HG02852 (cell line): ENCODE measurements around the gene LRBA.
"Not testable (repeated sequence)": the region's sequence is repeated elsewhere in the genome, so short reads cannot be mapped to it uniquely, and the experiment has no call there.

ENCODE experiments used
- ATAC-seq: cut with Tn5 transposase; IDR thresholded peaks from one replicate; pipeline ENCODE4 v1.9.1; 2021; ENCODE audit warnings: mild to moderate bottlenecking, moderate library complexity; ENCODE audit not compliant: unreplicated experiment

Gene LRBA

DNA sequence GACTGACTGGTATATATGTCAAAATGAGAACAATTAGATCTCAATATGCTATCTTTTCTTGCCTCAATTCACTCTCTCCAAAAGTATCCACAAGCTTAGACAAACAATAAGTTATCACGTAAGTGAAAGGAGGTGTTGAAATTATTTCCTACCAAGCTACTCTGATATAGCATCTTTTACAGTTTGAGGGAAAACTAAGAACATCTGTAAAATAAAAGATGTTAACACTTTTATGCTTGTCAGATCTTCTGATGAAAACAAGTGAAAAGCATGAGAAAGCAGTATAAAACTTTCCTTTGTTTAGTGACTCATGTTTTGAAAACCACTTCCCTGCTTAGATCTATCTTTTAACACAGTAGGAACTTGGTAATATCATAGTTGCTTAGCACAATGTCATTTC, 441.6 kb downstream of the LRBA start:
- no peak for ATAC-seq

DNA sequence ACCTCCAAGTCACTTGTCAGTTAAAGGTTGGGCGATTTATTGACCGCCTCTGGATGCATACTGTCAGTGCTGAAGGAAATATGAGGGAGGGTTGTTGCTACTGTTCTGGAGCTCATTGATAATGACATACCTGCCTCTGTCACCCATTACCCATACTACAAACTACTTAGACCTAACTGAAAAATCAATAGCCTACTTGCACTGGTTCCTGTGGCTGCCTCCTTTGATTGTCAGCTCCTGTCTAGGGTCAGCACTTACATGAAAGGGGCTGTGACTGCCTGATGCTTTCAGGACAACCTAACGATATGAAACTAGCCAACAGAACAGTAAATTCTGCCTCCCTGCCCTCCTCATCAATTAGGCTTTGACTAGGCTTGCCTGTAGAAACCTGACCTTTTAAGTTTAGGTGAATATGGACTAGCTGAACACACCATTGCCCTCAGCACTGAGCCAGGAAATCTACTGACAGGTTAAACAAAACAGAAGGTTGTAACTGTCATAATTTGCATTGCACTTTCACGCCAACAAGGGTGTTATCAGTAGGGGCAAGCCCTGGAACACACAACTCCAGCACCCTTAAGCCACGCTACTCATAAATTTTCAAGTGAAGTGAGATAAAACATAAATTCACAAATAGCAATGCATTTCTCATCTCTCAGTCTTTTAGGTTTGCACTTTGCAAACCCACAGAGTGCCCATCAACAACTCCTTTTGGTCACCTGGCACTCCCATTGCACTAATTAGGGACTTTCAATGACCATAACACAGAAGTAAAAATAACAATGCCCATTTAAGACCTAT, 442.2 kb downstream of the LRBA start:
- ATAC-seq, result no peak

DNA sequence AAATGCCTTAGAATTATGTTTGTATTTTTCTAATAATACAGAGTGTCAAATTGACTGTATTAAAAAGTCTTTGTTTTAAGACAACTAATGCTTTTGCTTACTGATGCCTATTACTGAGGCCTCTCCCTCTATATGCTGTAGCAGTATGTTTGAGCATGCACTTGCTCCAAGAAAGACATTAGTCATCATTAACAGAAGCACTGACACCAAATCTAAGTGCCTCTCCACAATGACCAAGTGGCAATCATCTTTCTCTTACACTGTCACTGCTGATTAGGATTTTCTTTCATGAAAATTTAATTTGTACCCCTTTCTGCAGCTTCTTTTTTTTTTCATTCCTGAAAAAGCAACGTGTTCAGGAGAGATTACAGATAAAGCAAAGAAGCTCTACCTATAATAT, 444.2 kb downstream of the LRBA start:
- no peak for ATAC-seq

DNA sequence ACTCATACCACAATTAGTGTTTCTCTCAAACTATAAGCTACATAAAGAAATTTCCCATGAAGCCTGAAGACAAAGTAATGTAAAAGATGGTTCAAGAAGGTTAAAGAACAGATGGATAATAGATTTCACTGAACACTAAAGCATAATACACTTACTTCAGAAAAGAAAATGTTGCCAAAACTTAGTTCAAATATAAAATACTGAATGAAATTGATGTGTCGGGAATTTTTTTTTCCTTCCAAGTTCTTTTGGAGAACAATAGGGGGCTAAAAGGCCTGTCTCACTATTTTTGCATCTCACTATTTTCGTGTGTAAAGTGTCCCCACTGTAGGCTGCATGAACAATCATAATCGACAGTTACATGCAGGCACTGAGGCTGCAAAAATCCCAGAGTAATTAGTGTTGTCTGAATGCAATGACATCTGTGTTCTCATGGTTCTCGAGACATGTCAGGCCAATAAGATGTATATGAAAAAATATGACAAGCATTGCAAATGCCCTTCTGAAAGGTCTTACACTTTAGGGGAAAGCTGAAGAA, 445.0 kb downstream of the LRBA start:
- no peak for ATAC-seq

DNA sequence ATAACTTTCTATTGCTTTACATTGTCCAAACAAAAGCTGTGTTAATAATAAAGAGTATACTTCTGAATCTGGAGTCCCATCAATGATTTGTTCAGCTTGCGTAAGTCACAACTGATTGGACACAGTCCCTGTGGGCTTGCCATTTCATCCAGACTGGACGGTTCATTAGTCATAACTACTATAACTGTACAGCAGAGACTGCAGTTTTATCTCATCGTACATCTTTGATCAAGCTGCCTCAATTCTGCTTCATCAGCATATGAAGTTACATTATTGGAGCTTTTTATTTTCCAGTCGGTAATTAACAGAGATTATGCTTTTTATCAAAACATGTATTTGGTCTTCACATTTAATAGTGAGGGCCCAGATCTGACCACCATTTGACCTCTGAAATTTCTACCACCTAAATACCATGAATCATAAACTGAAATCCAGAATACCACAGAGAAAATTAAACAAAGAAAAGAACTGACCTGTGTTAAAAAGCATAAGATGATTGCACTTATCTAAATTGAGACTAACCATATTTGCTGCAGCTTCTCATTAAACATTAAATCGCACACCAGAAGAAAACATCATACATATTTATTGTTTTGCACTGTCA, 445.6 kb downstream of the LRBA start:
- ATAC-seq, result no peak

DNA sequence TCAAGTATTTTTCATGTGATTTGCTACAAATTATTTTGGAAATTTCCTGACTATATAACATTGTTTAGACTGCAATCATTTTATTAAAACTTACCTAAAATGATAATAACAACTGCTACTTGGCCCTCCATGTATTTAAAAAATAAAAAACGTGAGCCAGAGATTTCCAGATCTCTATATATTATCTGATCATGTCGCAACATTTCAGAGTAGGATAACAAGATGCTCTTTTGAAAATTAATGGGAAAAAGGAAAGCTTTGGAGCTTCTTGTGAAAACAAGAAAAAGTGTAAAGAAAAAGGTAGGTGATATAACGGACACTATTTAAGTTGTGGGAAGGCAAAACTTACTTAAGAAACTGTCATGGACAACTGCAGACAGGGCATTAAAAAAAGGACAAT, 448.0 kb downstream of the LRBA start:
- ATAC-seq, result no peak

DNA sequence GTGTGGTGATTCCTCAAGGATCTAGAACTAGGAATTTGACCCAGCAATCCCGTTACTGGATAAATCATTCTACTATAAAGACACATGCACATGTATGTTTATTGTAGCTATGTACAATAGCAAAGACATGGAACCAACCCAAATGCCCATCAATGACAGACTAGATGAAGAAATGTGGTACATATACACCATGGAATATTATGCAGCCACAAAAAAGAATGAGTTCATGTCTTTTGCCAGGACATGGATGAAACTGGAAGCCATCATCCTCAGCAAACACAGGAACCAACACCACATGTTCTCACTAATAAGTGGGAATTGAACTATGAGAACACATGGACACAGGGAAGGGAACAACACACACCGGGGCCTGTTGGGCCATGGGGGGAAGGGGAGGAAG, 450.1 kb downstream of the LRBA start:
- ATAC-seq, result not testable (repeated sequence)

DNA sequence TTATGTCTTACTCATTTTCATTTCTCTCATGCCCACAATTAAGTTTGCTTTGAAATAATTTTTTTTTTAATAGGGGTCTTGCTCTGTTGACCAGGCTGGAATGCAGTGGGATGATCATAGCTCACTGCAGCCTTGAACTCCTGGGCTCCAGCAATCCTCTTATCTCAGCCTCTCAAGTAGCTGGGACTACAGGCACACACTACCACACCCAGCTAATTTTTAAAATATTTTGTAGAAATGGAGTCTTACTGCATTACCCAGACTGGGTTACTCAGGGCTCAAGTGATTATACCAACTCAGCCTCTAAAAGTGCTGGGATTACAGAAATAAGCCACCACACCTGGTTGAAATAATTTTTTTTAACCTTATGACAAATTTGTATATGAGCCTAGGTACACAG, 452.3 kb downstream of the LRBA start:
- no peak for ATAC-seq

DNA sequence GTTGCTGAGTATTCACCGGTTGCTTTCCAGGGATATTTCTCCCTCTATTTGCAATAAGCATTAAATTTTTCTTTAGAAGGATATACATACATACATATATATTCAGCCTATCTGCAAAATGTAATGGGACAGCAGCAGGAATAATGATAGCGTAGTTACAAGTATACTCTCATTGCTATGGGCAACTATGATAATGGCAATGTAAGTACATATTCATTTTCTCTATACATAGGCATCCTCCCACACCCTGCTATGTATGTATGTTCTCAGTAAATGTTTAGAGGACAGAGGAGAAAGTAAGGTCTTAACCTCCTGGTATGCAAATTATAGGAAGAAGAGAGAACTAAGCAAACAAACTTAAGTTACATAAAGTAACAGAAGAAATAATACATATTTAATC, 452.8 kb downstream of the LRBA start:
- no peak for ATAC-seq

DNA sequence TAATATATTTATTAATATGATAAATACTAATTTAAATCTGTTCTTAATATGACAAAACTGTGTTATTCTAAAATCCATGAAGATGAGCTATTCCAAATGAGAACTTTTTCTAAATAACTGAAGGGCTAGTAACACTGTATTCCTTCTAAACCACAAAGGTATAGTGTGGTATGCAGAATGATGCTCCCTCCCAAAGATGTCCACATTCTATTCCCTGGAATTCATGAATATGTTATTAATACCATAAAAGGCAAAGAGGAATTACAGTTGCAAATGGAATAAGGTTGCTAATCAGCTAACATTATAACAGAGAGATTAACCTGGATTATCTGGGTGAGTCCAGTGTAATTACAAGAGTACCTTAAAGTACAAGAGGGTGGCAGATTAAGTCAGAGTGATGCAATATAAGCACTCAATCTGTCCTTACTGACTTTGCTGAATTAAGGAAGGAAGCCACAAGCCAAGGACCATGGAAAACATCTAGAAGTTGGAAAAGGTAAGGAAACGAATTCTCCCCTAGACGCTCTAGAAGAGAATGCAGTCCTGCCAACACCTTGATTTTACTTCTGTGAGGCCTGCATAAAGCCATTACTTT, 453.8 kb downstream of the LRBA start:
- no peak for ATAC-seq

DNA sequence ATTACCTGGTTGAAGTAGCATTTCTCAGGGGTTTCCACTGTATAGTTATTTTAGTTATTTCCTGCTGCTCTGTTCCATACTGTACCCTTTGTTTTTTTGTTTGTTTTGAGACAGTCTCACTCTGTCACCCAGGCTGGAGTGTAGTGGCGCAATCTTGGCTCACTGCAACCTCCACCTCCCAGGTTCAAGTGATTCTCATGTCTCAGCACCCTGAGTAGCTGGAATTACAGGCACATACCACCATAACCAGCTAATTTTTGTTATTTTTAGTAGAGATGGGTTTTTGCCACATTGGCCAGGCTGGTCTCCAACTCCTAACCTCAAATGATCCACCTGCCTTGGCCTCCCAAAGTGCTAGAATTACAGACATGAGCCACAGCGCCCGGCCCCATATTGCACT, 457.3 kb downstream of the LRBA start:
- not testable (repeated sequence) for ATAC-seq

DNA sequence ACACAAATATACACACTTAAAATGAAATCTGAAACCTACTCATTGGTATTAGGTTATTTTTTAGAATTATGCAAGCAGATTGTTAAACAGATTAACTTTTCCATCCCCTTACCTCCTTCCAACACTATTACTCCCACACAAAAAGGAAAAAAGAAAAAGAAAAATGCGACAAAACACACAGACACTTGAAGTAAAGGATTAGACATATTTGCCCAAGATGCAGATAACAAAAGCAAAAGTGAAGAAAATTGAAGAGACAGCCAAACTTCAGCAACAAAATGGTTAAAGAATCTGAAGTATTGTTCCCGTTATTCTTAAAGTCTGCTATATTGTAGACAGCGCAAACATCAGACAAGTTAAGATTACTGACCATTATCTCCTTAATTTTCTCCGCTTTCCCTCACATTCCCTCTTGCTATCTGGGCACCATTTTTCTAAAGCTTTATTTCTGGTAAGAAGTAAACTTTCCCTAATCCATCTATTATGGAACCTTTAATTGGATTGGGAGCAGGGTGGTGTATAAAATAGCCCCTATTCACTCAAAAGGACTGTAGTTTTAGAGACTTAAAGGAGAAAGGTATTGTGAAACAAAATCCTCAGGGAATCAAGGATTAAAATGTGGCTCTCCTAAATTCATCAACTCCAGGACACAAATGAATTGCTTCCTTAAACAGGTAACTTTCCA, 467.8 kb downstream of the LRBA start:
- no peak for ATAC-seq

DNA sequence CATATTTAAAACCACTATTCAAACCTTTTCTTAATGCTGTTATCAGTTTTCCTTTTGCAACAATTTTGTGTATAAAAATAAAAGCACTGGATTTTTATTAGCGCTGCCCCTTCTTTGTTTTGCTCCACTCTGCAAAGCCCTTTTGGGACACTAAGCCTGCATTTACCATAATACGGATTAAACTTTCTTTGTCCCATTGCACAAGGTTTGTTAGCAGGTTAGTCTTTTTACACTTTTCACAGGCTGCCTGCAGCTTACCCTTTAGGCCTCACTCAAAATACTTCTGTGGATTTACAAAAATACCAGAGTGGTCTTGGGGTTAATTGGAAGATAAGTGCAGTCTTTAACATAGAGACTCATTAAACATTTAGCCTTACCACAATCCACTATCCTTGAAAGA, 468.8 kb downstream of the LRBA start:
- ATAC-seq, result no peak

DNA sequence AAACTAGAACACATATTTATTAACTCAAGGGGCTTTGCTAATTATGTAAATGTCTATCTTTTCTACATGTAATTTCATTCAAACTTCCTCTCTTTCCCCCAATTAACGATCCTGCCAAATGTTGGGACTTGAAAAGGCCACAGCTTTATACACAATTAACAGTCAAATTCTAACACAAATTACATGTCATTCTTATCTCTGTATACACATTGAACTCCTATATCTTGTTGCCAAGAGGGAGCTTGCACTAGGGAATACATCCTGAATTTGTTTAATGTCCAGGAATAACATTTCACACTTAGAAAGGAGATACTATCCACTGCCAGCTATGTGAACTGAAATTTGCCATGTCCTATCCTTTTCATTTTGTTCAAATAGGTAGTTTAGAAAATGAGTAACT, 472.0 kb downstream of the LRBA start:
- ATAC-seq, result no peak

DNA sequence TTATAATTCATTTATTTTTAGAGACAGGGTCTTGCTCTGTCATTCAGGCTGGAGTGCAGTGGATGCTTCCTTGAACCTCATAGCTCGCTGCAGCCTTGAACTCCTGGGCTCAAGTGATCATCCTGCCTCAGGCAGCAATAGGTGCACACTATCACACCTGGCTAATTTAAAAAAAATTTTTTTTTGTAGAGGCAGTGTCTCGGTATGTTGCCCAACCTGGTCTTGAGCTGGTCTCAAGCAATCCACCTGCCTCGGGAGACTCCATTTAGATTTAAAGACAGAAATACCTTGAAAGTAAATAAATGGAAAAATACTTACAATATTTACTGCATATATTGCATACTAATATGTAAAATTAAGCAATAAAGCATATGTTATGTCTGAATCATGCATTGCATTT, 473.4 kb downstream of the LRBA start:
- no peak for ATAC-seq

DNA sequence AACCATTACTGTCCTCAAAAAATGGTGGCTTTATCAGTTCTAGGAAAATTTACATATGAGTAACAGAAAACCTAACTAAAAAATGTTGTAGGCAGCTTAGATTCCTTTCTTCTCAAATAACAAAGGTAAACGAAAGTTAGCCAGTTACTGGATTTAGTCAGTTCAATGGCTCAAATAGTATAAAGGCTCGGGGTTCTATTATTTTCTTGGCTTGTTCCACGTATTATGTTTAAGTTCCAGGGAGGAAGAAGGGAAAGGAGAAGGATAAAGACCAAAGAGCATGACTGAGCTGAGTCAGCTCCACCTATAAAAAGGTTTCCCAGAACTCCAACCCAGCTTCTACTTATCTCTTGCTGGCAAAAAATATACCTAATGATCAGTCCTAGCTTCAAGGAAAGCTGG, 474.1 kb downstream of the LRBA start:
- ATAC-seq, result no peak

DNA sequence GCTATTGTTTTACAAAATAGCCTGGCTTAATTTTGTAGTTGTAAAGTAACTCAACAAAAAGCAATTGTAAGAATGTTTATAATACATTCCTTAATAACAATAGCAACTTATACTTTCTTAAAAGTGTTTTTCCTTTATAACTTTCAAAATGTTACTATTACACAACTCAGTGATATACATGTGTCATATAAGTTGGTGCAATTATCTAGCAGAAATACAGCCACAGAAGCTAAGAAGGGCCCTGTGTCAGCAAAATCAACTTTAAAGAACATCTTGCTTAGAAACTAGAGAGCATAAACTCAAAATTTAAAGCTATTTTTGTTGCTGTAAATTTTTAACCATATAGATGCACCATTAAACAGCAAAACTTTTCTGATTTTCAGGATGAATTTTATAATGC, 474.5 kb downstream of the LRBA start:
- ATAC-seq, result no peak

DNA sequence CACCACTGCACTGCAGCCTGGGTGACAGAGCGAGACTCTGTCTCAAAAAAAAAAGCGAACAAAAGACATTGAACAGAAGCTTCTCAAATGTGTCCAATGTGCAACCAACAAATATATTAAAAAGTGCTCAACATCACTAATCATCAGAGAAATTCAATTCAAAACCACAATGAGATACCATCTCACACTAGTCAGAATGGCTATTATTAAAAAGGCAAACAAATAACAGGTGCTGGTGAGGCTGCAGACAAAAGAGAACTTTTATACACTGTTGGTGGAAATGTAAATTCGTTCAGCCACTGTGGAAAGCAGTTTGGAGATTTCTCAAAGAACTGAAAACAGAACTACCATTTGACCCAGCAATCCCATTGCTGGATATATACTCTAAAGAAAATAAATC, 477.2 kb downstream of the LRBA start:
- ATAC-seq, result not testable (repeated sequence)

DNA sequence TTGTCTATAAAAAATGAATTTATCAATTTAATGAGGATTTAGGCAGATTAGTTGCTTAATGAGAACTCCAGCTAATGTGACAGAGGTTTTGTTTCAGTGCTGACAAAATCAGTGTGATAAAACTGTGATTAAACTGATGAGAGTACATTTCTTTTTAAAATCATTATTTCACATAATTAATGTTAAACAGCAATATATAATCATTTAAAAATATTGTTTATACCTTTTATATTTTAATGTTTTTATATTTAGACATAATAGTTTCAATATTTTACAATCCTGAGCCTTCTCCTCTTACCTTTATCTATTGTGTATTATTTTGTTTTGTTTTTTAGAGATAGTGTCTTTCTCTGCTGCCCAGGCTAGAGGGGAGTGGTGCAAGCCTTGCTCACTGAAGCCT, 480.3 kb downstream of the LRBA start:
- no peak for ATAC-seq

DNA sequence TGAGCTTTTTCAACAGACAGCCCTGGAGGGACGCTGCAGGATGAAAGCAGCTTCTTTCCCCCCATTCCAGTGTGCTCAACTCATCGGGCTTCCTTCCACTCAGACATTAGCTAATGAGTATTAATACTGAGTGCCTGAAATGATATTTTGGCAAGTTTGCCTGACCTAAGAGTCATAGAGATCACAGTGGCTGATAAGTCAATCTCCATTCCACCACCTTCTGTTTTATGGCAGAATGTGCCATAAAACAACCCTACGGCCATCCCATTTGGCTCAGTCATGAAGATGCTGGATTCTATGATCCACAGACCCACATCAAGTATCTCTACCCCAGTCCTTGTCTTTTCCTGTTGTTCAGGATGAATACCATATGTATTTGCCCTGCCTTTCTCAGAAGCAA, 481.4 kb downstream of the LRBA start:
- no peak for ATAC-seq

DNA sequence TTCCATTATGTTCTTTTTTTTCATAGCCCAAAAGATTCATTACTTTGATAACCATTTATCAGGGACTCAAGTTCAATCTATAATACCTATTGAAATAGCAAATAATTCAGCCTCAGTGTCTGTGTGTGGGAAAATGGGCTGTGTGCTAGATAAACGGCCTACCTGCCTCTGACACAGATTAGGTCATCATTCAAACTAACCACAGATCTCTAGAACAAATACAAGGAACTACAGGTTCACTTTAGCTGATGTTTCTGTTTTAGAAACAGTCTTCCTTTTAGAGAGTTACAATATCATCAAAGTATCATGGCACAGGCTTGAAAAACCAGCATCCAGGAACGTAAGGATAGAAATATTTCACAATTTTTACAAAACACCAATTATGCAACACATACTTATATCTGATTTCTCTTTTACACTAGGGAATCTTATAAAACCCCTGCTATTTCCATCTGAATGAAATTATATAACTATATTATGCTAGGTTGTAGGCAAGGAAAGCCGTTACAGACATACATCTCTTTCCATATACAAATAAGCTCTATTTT, 489.7 kb downstream of the LRBA start:
- no peak for ATAC-seq
